GM23338 (cell line): Measurements from ENCODE around the gene CUEDC1. TPM values are rescaled to one million over a fixed set of nuclear protein-coding genes. Genes with fewer than 3 reads are reported as not detected.

Source experiments
- ATAC-seq: fragments of 200-7000 bp; cut with Tn5 transposase; 3 replicates; pipeline ENCODE4 v1.9.1; 2020
- DNase-seq: peaks from one replicate; pipeline ENCODE4 v3.0.0-alpha.2; 2015; ENCODE audit warnings: low spot score
- H2AFZ ChIP-seq: fragments of 200-600 bp; sonication (generic); 2 replicates; pipeline ENCODE4 v1.8.0; 2016; ENCODE audit warnings: antibody characterized with exemption, mild to moderate bottlenecking, moderate library complexity
- H3F3A ChIP-seq: fragments of 200-600 bp; sonication (generic); replicated peaks from 2 replicates; pipeline ENCODE4 v1.8.0; 2017; ENCODE audit warnings: antibody characterized with exemption, mixed run types, low read depth
- H3K27ac ChIP-seq: fragments of 200-600 bp; sonication (generic); 2 replicates; pipeline ENCODE4 v1.6.1; 2016; ENCODE audit warnings: low read depth
- H3K27me3 ChIP-seq: fragments of 200-600 bp; sonication (generic); 2 replicates; pipeline ENCODE4 v1.8.0; 2016; ENCODE audit warnings: mild to moderate bottlenecking, mixed run types, moderate library complexity; ENCODE audit not compliant: insufficient read depth
- H3K36me3 ChIP-seq: fragments of 200-600 bp; sonication (generic); 2 replicates; pipeline ENCODE4 v1.8.0; 2016; ENCODE audit warnings: mild to moderate bottlenecking; ENCODE audit not compliant: insufficient read depth
- H3K4me1 ChIP-seq: fragments of 200-600 bp; sonication (generic); 2 replicates; pipeline ENCODE4 v1.8.0; 2016; ENCODE audit warnings: mild to moderate bottlenecking, moderate library complexity; ENCODE audit not compliant: insufficient read depth
- H3K4me2 ChIP-seq: fragments of 200-600 bp; sonication (generic); 2 replicates; pipeline ENCODE4 v1.7.1; 2017; ENCODE audit warnings: mixed run types
- H3K4me3 ChIP-seq: fragments of 200-600 bp; sonication (generic); 2 replicates; pipeline ENCODE4 v1.6.1; 2016; ENCODE audit warnings: mixed run types
- H3K79me2 ChIP-seq: fragments of 200-600 bp; sonication (generic); replicated peaks from 2 replicates; pipeline ENCODE4 v1.8.0; 2017; ENCODE audit warnings: mild to moderate bottlenecking; ENCODE audit not compliant: insufficient read depth
- H3K9me2 ChIP-seq: fragments of 200-600 bp; sonication (generic); 2 replicates; pipeline ENCODE4 v1.8.0; 2017; ENCODE audit not compliant: insufficient read depth
- H4K20me1 ChIP-seq: fragments of 200-600 bp; sonication (generic); replicated peaks from 2 replicates; pipeline ENCODE4 v1.8.0; 2017; ENCODE audit warnings: mild to moderate bottlenecking; ENCODE audit not compliant: insufficient read depth
- H3K27ac Mint-ChIP-seq: 2 replicates; pipeline ENCODE4 v1.8.0; 2020; ENCODE audit warnings: inconsistent platforms, mild to moderate bottlenecking, moderate library complexity, mixed read lengths
- H3K27me3 Mint-ChIP-seq: 3 replicates; pipeline ENCODE4 v1.8.0; 2022; ENCODE audit warnings: low read depth, mild to moderate bottlenecking, moderate library complexity, mixed read lengths, inconsistent platforms; ENCODE audit not compliant: insufficient read depth, poor library complexity
- H3K36me3 Mint-ChIP-seq: 3 replicates; pipeline ENCODE4 v1.8.0; 2021; ENCODE audit warnings: low read depth, mild to moderate bottlenecking, inconsistent platforms, moderate library complexity, mixed read lengths
- H3K4me1 Mint-ChIP-seq: 3 replicates; pipeline ENCODE4 v1.8.0; 2020; ENCODE audit warnings: mild to moderate bottlenecking, inconsistent platforms, mixed read lengths
- H3K4me3 Mint-ChIP-seq: 3 replicates; pipeline ENCODE4 v1.8.0; 2021; ENCODE audit warnings: moderate library complexity, mild to moderate bottlenecking, inconsistent platforms, mixed read lengths
- H3K9me3 Mint-ChIP-seq: 3 replicates; pipeline ENCODE4 v1.8.0; 2020; ENCODE audit warnings: moderate library complexity, mild to moderate bottlenecking, inconsistent platforms, mixed read lengths
- CREB1 ChIP-seq: fragments of 250-450 bp; sonication (Bioruptor Pico); IDR thresholded peaks from 2 replicates; pipeline ENCODE4 v1.5.0; 2020; ENCODE audit warnings: low read depth, mild to moderate bottlenecking, moderate library complexity
- POLR2AphosphoS5 ChIP-seq: IDR thresholded peaks from 2 replicates; pipeline ENCODE4 v1.6.1; 2016; ENCODE audit warnings: antibody characterized with exemption, low read depth
- ZNF462 ChIP-seq: fragments of 250-450 bp; sonication (Bioruptor Pico); IDR thresholded peaks from 2 replicates; pipeline ENCODE4 v1.5.0; 2020; ENCODE audit warnings: mild to moderate bottlenecking, moderate library complexity
- polyA plus RNA-seq: library from polyadenylated mRNA; unstranded; fragments of >200 nt; fragmentation: Nextera tagmentation; extraction: Ambion mirVana; gene quantifications from 2 replicates; pipeline ENCODE4 v1.2.1, GENCODE V29; 2016
- total RNA-seq: library from RNA; depleted of rRNA; stranded (reverse); fragments of >200 nt; shearing (Covaris generic); gene quantifications from 2 replicates; pipeline ENCODE4 v1.2.3, GENCODE V29; 2014

Gene CUEDC1
- total and polyA plus RNA-seq, 2 experiments from 2014 or later, result 3.0 to 7.7 TPM

DNA sequence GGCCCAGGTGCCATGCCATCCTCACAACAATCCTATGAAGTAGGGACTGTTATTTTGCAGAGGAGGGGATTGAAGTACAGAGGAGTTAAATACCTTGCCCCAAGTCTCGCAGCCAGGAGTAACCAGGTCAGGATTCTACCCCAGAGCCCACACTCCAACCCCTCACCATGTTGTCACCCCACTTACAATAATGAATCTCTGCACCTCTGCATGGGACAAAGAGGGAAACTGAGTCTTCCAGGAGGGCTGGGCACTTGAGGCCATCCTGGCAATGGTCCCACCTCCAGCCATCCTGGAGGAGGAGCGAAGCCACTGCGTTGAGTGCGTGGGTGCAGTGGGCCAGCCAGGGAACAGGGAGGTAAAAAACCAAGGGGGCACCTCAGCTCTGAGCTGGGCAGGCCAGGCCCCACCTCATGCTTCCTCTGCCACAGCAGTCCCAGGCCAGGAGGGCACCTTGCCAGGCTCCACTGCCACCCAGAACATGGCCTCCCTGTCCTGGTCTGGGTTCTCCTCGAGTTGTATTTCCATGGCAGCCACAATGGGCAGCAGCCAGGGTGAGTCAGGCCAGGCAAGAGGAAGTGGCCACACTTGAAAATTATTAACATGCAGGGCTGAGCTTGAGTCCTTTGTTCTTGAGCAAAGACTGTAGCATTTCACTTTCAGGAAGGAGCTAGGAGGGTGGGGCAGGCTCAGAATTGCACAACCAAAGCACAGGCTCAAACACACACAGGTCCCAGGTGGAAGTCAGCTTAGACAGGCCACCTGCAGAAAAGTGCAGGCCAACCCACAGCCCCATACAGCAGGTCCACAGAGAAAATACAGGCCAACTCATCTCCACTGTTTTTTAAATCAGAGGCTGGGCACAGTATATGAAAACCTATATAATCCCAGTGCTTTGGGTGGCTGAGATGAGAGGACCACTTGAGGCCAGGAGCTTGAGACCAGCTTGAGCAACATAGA, 52.1 kb downstream of the CUEDC1 start:
- Histone ChIP-seq H3K4me1 (peaks cover 30% of the 10 kb centered on the region), H3K79me2 (no peaks in the 10 kb centered on the region), H3K9me2 (no peaks in the 10 kb centered on the region), H2AFZ (no peak overlapping the region), H3K36me3 (no peaks in the 10 kb centered on the region), H3K27me3 (no peaks in the 10 kb centered on the region), H3K4me3 (no peak overlapping the region), H3K4me2 (no peak overlapping the region), H4K20me1 (no peaks in the 10 kb centered on the region), H3K27ac (no peak overlapping the region), H3F3A (0 out of 2 replicates have a peak, but pooled peaks cover 6% of the 10 kb centered on the region)
- H3K27me3 Mint-ChIP-seq, result peaks cover 9% of the 10 kb centered on the region
- H3K4me3 Mint-ChIP-seq, result peak overlapping the region; percentile 11; the same call in 1 of the 3 replicates
- no peak for TF ChIP-seq CREB1 (CRISPR knock-in tag)
- TF ChIP-seq ZNF462 (CRISPR knock-in tag), result no peak
- no peak for TF ChIP-seq POLR2AphosphoS5
- no peaks in the 10 kb centered on the region; the same call in 2 of the 3 replicates for H3K9me3 Mint-ChIP-seq
- no peak for ATAC-seq
- DNase-seq, result no peak
- H3K27ac Mint-ChIP-seq, result peak overlapping the region; percentile 82; the same call in 1 of the 2 replicates
- peaks cover 65% of the 10 kb centered on the region for H3K4me1 Mint-ChIP-seq
- no peaks in the 10 kb centered on the region; the same call in 2 of the 3 replicates for H3K36me3 Mint-ChIP-seq
